Caco-2 (cell line): ENCODE measurements around the gene FTSJ1. TPM values are rescaled to one million over a fixed set of nuclear protein-coding genes. Genes with fewer than 3 reads are reported as not detected.

Source experiments
- BruUV-seq: library from RNA; stranded (reverse); fragments of 400-500 nt; replicated peaks from 2 replicates; lab custom pipeline; 2021; lab: Mats Ljungman, UMichigan
- CTCF ChIA-PET: fragments of 300-600 bp; sonication (Branson Sonifier 250); formaldehyde crosslinking; loops from one replicate; lab custom pipeline; 2022; ENCODE audit warnings: antibody characterized with exemption; lab: Charles Lee
- POLR2A ChIA-PET: fragments of 300-600 bp; sonication (Branson Sonifier 250); formaldehyde crosslinking; loops from one replicate; lab custom pipeline; 2022; ENCODE audit warnings: antibody characterized with exemption; lab: Charles Lee
- DNase-seq, 2 experiments: peaks; one replicate each; pipeline versions ENCODE4 v3.0.0 to v3.0.0-alpha.2; 2020 to 2022
- H3K27me3 ChIP-seq: replicated peaks from 2 replicates; pipeline ENCODE4 v1.6.0; 2011; ENCODE audit warnings: low read length; ENCODE audit not compliant: control insufficient read depth, insufficient read depth
- H3K36me3 ChIP-seq: 2 replicates; pipeline ENCODE4 v1.5.1; 2011; ENCODE audit warnings: low read length; ENCODE audit not compliant: control insufficient read depth, insufficient read depth
- H3K4me1 ChIP-seq: fragments of 250-450 bp; sonication (Bioruptor Pico); 2 replicates; pipeline ENCODE4 v1.5.1; 2020; ENCODE audit warnings: mild to moderate bottlenecking
- H3K4me3 ChIP-seq: 2 replicates; pipeline ENCODE4 v1.5.1; 2011; ENCODE audit warnings: low read depth, mild to moderate bottlenecking, control low read depth, low read length
- H3K9me3 ChIP-seq: fragments of 250-450 bp; sonication (Bioruptor Pico); 2 replicates; pipeline ENCODE4 v1.5.1; 2020; ENCODE audit warnings: mild to moderate bottlenecking, moderate library complexity
- H3K27ac Mint-ChIP-seq: one replicate; pipeline ENCODE4 v1.8.0; 2022; ENCODE audit warnings: mixed read lengths; ENCODE audit not compliant: unreplicated experiment
- H3K27me3 Mint-ChIP-seq: one replicate; pipeline ENCODE4 v1.8.0; 2022; ENCODE audit warnings: mixed read lengths; ENCODE audit not compliant: insufficient read depth, unreplicated experiment
- H3K36me3 Mint-ChIP-seq: one replicate; pipeline ENCODE4 v1.8.0; 2022; ENCODE audit warnings: mild to moderate bottlenecking, mixed read lengths; ENCODE audit not compliant: insufficient read depth, unreplicated experiment
- H3K4me1 Mint-ChIP-seq: one replicate; pipeline ENCODE4 v1.8.0; 2022; ENCODE audit warnings: low read depth, mixed read lengths; ENCODE audit not compliant: unreplicated experiment
- H3K4me3 Mint-ChIP-seq: one replicate; pipeline ENCODE4 v1.8.0; 2022; ENCODE audit warnings: mild to moderate bottlenecking, moderate library complexity, mixed read lengths; ENCODE audit not compliant: unreplicated experiment
- H3K9me3 Mint-ChIP-seq: one replicate; pipeline ENCODE4 v1.8.0; 2022; ENCODE audit warnings: mixed read lengths; ENCODE audit not compliant: unreplicated experiment
- CTCF ChIP-seq, 2 experiments: fragments of 200-600 bp in 1 of 2; IDR thresholded peaks; 1 replicate in 1 of 2; 2 replicates in 1 of 2; pipeline versions ENCODE4 v1.5.1 to v1.8.0; 2011 to 2022; ENCODE audit warnings: antibody characterized with exemption in 1 of 2, control low read depth in 1 of 2, inconsistent platforms in 1 of 2, low read depth in 1 of 2, low read length in 1 of 2, mild to moderate bottlenecking in 1 of 2, moderate library complexity in 1 of 2; ENCODE audit not compliant: insufficient read depth in 1 of 2, severe bottlenecking in 1 of 2, unreplicated experiment in 1 of 2
- intact Hi-C: fragments of 100-400 bp; cut with micrococcal nuclease; formaldehyde crosslinking; loops from one replicate; pipeline ENCODE4 v1.10.0; 2022; ENCODE audit not compliant: unreplicated experiment
- total RNA-seq: library from RNA; stranded (reverse); gene quantifications from 2 replicates; pipeline ENCODE4 v1.2.3, GENCODE V29; 2022

Gene FTSJ1
- total RNA-seq, 1 experiment from 2014 or later, result 41.1 TPM

- intact Hi-C loops, result no loop called here
- no peaks in the 10 kb centered on the region for H3K9me3 Mint-ChIP-seq
- BruUV-seq, result no TSS peak
These were observed 15.8 kb downstream of the FTSJ1 start for GRCh38 chrX:48491809-48492208.

GRCh38 chrX:48492293-48492910 lies 16.4 kb downstream of the FTSJ1 start:
- ChIA-PET POLR2A (no interaction called here), CTCF (no interaction called here)
- no peak overlapping the region for H3K4me3 ChIP-seq
- Mint-ChIP-seq H3K9me3 (no peaks in the 10 kb centered on the region), H3K4me3 (no peak overlapping the region), H3K27me3 (no peaks in the 10 kb centered on the region), H3K27ac (no peak overlapping the region), H3K4me1 (peaks cover 6% of the 10 kb centered on the region), H3K36me3 (no peaks in the 10 kb centered on the region)
- intact Hi-C loops, result no loop called here
- DNase-seq, result no peak
- no peak for TF ChIP-seq CTCF (IDR thresholded peaks at IDR 0.05; ENCODE audit: insufficient read depth in 1 of 2, low read depth in 1 of 2, low read length in 1 of 2, severe bottlenecking in 1 of 2, unreplicated experiment in 1 of 2)
- no peaks in the 10 kb centered on the region for H3K27me3 ChIP-seq
- no peaks in the 10 kb centered on the region for H3K36me3 ChIP-seq
- BruUV-seq, result no TSS peak
- H3K4me1 ChIP-seq, result no peaks in the 10 kb centered on the region
- no peaks in the 10 kb centered on the region for H3K9me3 ChIP-seq

More at GRCh38 chrX:48491809-48492208, 15.8 kb downstream of the FTSJ1 start:
- Histone ChIP-seq H3K4me3 (no peak overlapping the region), H3K9me3 (no peaks in the 10 kb centered on the region), H3K36me3 (no peaks in the 10 kb centered on the region), H3K4me1 (no peaks in the 10 kb centered on the region), H3K27me3 (no peaks in the 10 kb centered on the region)
- H3K27ac Mint-ChIP-seq, result no peak overlapping the region
- TF ChIP-seq CTCF (IDR thresholded peaks at IDR 0.05; ENCODE audit: insufficient read depth in 1 of 2, low read depth in 1 of 2, low read length in 1 of 2, severe bottlenecking in 1 of 2, unreplicated experiment in 1 of 2), result no peak
- no peak overlapping the region for H3K4me3 Mint-ChIP-seq
- no peak for DNase-seq
- peaks cover 6% of the 10 kb centered on the region for H3K4me1 Mint-ChIP-seq
- H3K36me3 Mint-ChIP-seq, result no peaks in the 10 kb centered on the region
- H3K27me3 Mint-ChIP-seq, result no peaks in the 10 kb centered on the region
- ChIA-PET CTCF (no interaction called here), POLR2A (no interaction called here)

GRCh38 chrX:48493890-48494364 lies 17.9 kb downstream of the FTSJ1 start:
- Mint-ChIP-seq H3K27ac (no peak overlapping the region), H3K9me3 (no peaks in the 10 kb centered on the region), H3K4me1 (peaks cover 6% of the 10 kb centered on the region), H3K36me3 (no peaks in the 10 kb centered on the region), H3K4me3 (no peak overlapping the region), H3K27me3 (no peaks in the 10 kb centered on the region)
- Histone ChIP-seq H3K27me3 (no peaks in the 10 kb centered on the region), H3K4me1 (no peaks in the 10 kb centered on the region), H3K9me3 (no peaks in the 10 kb centered on the region), H3K36me3 (no peaks in the 10 kb centered on the region), H3K4me3 (no peak overlapping the region)
- intact Hi-C loops, result loop anchor here (1.0 kb wide), 1 partner anchor 411 kb away; no protein-coding TSS in a partner anchor
- peak in 1 of 2 experiments; percentile 36 for DNase-seq
- ChIA-PET CTCF (interaction anchor here (0.7 kb wide), 1 partner anchor 20 kb away, joined by 3 read pairs; no protein-coding TSS in a partner anchor), POLR2A (no interaction called here)
- peak in 1 of 2 experiments; percentile 18 for TF ChIP-seq CTCF (IDR thresholded peaks at IDR 0.05; ENCODE audit: insufficient read depth in 1 of 2, low read depth in 1 of 2, low read length in 1 of 2, severe bottlenecking in 1 of 2, unreplicated experiment in 1 of 2)
- no TSS peak for BruUV-seq
